Fibroblast of skin of right quadriceps (primary cell): Measurements from ENCODE around the gene ATCAY.

ENCODE experiments used
- DNase-seq: peaks from one replicate; pipeline ENCODE4 v3.0.0-alpha.2; 2013

The ATCAY gene

DNA sequence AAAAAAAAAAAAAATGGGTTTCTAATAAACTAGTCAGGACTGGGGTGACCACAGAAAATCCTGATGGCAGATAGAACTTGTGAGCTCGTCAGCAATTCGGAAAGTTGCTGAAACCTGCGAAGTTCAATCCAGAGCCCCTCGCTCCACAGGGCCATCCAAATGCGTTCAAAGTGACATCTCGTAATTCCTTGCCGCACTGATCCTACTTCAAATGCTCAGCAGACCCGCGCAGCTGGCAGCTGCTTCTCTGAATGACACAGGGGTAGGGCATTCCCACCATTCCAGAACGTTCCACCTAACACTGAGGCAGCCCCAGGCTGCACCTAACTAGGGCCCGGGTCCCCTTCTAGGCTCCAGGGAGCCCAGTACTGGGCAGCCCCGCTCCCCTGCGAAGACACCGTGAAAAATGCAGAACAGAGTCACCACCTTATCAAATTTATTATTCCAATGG lies 95.2 kb downstream of the ATCAY start:
- no peak for DNase-seq

DNA sequence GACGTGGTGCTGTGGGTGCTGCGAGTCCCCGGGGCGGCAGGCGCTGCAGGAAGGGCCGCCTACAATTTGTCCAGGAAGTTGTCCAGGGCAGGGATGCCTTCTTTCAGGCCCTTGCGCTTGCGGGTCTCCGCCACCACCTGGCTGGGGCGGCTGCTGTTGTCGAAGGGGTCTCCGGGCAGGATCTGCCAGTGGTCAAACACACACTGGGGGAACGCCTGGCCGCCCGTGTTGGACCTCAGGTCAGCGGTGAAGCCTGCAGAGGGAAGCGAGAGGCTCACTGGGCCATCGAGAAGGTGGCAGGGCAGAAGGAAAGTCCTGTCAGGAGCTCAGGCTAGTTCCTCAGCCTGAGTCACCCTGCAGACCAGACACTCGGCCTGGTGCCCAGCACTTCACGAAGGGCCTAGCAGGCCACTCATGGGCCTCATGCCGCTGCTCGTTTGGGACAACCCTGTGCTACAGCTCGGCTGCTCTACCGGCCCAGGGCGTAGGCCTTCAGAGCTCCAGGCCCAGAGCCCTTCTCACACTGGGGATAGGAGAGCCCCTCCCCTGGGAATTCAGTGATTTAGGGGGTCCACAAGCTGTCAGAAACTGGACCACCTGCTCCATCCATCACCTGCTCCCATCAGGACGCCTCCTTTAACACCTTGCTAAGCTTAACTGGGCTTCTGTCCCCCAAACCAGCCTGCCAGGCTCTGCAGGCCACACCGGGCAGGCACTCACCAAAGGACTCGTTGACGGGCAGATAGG lies 96.2 kb downstream of the ATCAY start:
- no peak for DNase-seq
